Activated CD4-positive, alpha-beta T cell treated with anti-CD3 and anti-CD28 coated beads, Interleukin-2, amount 50 U/mL, for 16 hours (primary cell): ENCODE measurements around the gene ADAM12.
"Not testable (repeated sequence)": the region's sequence is repeated elsewhere in the genome, so short reads cannot be mapped to it uniquely, and the experiment has no call there.

Source experiments
- DNase-seq: peaks from one replicate; pipeline ENCODE4 v3.0.0-alpha.2; 2020

The ADAM12 gene

DNA sequence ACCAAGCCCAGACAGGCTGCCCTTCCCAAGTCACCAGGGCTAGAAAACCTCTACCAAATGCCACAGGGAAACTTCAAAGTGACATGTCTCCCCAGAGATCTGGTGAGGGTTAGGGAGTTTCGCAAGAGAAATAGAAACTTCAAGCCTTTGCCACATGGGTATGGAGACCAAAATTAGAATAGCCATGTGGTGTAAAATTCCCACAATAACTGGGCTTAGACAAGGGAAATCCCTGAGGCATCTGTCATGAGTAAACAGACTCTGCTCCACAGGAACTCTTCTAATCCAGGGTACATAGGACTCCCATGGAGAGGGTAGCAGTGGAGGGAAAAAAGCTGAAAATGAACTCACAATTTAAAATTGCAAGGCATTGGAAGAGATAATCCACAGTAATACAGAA, 14.3 kb downstream of the ADAM12 start:
- no peak for DNase-seq

DNA sequence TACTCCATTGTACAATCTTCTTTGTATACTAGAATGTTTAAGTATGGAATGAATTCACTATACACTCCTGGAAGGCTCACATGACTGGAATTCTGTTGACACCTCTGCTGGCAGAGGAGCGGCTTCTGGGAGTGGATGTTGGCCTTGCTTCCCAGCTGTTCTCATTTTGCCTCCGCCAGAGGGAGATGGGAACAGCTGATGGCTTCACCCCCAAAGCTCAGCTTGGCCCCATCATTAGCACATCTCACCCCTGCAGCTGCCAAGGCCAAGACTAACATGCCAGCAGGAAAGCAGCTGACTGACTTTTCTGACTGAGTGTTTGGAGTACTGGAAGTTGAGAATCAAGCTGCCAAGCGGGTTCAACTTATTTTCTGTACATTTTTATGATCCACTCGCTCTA, 15.1 kb downstream of the ADAM12 start:
- DNase-seq: no peak

DNA sequence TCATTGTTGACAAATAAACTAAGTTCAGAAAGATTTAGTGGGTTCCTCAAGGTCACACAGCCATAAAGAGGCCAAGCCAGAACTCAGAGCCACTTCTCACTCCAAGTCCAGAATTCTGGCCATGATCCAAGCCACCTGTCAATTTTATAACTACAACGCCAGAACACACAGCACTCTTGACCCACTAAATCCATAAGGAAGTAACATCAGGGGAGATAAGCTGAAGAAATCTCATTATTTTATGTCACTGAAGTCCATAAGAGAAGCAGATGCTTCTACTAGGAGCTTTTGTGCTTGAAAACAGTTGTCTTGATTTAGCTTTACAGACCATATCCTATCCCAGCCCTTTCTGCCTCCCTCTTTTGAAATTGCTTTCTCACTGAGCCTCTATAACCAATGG, 15.9 kb downstream of the ADAM12 start:
- DNase-seq: no peak

DNA sequence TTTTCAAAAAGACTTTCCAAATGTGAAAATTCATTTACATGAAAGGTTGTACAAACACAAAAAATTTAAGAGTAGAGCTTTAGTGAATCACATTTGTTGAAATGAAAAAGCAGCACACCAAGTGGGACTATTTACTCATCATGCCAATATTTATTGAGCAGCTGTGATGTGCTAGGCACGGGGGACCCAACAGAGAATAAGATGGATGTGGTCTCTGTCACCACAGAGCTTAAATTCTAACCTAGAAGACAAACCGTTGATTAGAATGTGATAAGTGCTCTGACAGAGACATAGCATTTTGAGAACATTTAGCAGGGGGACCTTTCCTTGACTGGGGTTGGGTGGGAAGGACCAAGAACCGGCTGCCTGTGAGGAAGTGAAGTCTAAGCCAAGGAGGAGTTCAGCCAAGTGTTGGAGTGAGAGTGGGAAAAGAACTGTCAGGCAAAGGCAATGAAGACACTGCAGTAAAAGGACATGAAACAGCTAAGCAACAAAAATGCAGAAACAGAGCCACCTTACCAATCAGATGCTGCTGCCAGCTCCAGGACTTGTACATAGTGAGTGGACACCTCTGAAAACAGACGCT, 19.1 kb downstream of the ADAM12 start:
- DNase-seq: no peak

DNA sequence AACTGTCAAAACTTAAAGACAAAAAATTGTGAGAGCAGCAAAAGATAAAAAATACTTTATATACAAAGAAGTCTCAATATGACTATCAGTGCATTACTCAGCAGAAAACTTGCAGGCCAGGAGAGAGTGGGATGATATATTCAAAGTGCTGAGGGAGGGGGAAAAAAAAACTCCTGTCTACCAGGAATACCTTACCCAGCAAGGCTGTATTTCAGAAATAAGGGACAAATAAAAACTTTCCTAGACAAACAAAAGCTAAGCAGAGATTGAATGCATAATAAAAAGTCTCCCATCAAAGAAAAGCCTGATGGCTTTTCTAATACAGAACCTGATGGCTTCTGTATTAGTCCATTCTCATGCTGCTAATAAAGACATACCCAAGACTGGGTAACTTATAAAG, 31.1 kb downstream of the ADAM12 start:
- no peak for DNase-seq

DNA sequence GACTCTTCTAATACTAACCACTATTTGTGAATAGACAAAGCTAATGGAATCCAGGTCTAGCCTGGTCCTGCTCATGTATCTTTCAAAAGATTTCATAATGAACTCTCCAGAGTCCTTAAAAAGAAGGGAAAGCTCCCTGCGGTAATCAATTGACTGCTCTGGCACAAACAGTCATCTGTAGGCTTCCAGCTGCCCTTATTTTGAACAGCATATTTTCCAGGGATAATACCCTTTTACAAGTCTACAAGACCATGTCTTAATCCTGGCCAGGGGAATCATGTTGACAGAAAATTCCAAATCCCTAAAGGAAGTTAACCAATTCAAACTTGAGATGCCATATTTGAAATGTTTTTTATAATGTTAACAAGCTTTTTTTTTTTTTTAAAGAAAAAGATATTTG, 34.6 kb downstream of the ADAM12 start:
- DNase-seq: no peak

DNA sequence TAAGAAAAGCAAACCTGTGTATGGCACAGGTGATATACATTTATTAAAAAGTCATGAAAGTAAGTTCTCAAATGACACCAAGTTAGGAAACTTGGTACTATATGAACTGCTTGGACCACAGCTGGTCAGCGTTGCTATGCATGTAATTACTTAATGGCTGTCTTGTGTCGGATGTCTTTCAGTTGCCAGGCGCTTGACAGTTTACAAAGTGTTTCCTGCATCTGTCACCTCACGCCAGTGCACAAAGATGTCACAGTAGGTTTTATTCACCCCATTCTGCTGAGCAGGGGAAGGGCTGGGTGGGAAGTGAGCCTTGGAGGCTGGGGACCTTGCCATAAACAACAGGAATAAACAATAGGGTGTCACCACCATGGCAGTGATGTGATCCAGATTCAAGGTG, 35.8 kb downstream of the ADAM12 start:
- no peak for DNase-seq

DNA sequence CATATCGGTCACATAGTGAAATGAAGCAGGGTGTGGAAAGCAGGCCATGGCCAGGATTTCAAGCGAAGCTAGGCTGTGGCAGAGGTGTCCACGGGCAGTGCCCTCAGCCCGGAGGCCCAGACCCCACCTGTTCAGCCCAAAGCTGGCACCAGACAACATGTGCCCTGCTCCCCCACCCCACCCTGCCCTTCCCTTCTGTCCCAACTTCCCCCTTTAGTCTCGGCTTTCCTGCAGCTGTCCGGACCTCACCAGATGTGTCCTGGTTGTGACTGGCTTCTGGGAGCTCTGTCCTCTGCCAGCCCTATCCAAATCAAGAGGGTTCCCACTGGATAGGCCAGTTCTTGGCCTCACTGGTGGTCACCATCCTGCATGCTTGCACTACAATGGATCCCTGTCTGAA, 37.3 kb downstream of the ADAM12 start:
- DNase-seq: no peak

DNA sequence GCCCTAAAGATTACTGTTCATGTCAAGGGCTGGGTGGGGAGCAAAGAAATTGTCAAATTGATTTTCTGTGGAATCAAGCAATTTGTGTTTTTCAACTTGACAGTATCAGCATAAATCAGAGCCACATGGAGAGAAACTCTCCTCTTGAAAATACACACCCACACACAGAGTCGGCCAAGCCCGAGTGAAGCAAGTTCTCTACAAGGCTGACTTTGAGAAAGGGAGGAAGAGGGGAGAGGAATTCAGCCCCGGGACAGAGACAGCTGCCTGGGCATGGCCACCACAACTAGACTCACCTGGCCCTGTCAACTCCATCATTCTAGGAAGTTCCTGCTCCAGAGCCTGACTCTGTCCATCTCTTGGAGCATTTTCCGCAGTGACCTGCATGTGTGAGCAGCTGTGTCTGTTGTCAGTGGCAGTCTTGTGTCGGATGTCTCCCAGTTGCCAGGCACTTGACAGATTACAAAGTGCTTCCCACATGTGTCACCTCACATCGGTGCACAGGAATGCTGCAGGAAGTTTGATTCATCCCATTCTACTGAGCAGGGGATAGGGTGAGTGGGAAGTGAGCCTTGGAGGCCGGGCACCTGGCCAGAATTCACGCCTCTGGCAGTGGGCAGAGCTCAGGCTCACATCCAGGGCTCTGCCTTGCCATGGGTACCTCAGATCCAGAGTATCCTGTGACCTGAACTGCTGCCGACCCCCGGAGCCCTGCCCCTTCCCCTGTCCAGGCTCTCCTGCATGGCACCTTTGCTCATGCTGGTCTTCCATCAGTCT, 37.9 kb downstream of the ADAM12 start:
- no peak for DNase-seq

DNA sequence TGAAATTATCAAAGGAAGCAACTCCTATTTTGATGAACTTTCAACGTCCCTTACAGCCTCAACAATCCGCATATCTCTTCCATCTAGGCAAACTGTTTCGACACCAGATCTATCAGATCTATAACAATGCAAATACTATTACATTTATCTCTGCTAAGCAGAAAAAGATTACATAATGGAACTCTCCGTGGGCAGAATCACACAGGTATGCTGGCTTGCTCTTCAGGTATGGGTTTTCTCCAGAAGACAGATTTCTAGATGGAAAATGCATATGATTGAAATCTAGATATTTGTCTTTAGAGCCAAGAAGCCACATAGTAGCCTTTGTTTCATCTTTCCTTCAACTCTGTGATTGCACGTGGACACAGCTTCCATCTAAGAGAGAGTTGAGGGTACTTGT, 38.6 kb downstream of the ADAM12 start:
- DNase-seq: no peak

DNA sequence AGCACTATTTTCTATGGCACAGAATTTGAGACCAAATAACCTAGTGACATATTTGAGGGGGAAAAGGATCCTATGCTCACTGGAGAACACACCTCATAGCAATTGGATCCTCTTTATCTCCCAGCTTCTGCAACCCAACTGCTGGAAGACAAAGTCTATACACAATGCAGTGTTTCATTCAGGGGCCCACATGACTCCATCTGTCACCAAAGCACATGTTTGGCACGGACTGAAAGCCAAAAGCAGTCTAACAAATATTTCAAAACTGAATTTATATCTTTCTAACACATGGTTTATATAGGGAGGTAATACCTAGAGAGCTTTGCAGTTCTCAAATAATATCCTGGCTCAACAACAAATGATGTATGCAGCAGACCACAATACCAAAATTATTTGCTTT, 39.2 kb downstream of the ADAM12 start:
- no peak for DNase-seq

DNA sequence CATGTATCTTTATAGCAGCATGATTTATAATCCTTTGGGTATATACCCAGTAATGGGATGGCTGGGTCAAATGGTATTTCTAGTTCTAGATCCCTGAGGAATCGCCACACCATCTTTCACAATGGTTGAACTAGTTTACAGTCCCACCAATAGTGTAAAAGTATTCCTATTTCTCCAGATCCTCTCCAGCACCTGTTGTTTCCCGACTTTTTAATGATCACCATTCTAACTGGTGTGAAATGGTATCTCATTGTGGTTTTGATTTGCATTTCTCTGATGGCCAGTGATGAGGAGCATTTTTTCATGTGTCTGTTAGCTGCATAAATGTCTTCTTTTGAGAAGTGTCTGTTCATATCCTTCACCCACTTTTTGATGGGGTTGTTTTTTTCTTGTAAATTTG, 44.8 kb downstream of the ADAM12 start:
- not testable (repeated sequence) for DNase-seq

DNA sequence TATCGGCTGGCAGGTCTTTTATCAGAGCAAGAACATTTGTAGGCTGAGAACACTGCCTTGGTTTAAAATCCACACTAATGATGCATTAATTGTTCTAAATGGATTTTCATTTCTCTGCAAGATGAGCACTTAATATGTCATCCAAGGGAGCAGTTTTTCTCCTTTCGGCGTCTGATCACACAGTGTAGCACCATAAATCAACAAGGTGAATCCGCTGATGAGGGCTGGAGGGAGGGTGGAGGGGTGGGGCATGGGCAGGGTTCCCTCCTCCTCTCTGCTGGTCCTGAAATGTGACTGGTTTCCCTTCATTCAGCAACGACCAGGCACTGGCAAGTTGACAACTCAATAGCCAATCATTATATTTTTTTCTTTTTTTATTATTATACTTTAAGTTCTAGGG, 45.6 kb downstream of the ADAM12 start:
- DNase-seq: no peak

DNA sequence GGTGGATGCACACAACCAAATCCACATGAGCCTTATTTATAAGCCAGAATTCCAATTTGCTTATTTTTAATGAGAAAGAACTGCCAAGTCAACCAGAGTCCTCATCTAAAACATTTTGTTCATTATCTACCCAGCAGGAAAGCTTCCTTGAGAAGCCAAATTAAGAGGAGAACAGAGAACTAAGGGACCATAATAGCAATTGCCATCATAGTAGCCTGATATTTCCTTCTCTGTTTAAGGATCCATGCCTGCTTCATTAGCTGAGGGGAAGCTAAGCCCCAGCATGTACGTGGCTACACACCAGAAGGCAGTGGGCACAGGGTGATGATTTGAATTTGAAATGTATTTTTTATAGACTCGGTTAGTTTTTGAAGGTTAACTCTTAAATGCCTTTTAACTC, 46.8 kb downstream of the ADAM12 start:
- DNase-seq: no peak

DNA sequence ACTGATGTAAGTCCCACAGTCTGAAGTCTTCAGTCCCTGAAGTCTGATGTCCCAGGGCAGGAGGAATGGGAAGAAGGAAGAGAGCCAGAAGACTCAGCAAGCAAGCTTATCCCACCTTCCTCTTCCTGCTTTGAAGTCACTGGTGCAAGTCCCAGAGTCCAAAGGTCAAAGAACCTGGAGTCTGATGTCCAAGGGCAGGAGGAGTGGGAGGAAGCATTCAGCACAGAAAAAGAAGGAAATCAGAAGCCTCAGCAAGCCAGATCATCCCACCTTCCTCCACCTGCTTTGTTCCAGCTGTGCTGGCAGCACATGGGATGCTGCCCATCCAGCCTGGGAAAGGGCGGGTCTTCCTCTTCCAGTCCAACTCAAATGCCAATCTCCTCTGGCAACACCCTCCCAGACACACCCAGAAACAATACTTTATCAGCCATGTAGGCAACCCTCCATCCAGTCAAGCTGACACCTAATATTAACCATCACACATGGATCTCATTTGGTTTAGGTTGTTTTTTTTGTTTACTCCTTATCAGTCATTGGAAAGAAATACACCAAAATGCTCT, 50.9 kb downstream of the ADAM12 start:
- DNase-seq: no peak

DNA sequence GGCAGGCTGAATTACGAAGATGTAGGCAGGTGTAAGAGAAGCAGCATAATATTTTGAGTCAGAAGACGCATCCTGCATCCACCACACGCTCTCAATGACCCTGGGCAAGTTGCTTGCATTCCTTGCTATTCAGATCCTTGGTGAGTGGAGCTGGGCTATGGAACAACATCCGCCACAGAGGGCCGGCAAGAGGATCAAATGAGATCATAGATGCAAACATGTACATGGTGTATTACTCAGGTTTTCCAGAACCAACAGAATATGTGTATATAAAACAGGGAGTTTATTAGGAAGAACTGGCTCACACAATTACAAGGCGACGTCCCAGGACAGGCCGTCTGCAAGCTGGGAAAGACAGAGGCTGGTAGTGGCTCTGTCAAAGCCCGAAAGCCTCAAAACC, 51.5 kb downstream of the ADAM12 start:
- no peak for DNase-seq

DNA sequence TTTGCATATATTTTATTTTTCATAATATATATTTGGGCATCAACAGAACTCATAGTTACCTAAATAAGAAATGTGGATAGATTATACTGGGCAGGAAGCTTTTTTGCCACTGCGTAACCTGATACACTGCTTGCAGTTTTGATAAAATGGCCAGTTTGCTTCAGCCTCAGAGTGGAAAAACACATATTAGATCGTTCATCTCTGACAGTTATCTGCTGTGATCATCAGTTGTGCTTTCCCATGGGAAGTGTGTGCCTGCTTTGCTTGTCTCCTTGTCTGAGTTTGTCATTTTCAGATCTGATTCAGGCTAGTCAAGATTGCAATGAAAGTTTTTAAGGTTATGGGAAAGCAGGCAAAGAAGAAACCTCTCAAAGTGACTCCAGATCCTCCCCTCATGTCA, 54.0 kb downstream of the ADAM12 start:
- DNase-seq: no peak

DNA sequence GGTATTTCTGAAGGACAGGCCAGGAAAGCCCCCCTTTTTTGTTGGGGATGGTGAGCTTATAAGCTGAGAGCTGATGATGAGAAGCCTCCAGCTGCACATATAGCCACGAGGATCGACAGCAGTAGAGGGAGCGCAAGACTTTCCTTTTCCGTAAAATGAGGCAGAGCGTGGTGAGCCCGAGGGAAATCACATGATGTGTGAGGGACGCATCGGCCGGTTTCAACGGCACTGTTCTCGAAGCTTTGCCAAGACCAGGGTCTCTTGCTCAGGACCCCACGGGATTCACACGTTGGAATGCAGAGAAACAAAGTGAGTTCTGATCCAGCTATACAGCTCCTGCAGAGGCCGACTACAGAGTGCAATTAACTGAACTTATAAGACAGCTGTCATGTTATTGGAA, 55.7 kb downstream of the ADAM12 start:
- no peak for DNase-seq

DNA sequence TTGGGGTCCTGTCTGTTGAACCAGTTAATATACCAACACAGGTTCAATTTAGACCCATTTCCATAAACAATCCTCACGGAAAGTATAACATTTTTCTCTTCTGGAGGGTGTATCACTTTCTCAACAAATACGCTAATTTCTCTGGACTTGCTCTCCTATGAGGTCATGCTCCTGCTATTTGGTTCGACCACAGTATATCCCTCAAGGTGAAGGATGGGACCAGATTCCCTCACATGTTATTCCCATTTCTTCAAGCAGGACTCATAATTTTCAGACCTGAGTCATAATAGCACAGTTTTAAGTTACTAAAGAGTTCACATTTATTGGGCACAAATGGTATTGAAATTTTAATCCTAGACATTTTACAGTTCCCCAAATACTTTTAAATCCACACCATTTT, 57.2 kb downstream of the ADAM12 start:
- no peak for DNase-seq

DNA sequence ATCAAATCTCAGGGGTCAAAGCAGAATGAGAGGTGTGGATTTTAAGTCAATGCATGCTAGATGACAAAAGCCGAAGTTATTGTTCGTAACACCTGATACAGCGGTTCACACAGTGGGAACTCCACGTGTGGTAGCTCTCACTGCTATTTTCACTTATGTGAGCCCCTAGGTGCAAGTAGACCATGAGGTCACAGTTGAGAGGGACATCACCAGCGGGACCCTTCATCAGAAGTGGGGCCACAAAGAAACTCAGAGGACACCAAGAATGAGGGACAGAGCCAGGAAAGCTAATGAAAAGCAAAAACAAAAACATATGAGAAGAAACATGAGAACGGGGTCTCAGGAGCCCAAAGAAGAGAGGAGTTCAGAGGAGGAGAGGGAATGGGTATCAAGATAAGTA, 63.5 kb downstream of the ADAM12 start:
- DNase-seq: no peak

DNA sequence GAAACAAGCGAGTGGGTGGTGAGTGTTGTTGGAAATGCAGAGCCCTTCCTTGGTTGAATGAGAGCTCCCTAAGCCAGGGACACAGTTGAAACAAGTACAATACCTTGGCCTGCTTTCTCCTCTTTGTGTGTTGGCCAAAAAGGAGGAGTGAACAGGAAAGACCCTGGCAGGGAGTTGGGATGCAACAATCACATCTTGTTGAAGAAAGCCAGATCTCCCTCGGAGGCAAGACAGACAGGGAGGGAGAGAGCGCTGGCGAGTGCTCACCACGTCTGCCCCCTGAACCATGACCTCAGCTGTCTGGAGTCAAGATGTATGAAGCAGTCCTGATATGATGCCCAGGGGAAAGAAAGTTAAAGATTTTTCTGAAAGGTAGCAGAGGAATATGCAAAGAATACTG, 66.8 kb downstream of the ADAM12 start:
- DNase-seq: no peak

DNA sequence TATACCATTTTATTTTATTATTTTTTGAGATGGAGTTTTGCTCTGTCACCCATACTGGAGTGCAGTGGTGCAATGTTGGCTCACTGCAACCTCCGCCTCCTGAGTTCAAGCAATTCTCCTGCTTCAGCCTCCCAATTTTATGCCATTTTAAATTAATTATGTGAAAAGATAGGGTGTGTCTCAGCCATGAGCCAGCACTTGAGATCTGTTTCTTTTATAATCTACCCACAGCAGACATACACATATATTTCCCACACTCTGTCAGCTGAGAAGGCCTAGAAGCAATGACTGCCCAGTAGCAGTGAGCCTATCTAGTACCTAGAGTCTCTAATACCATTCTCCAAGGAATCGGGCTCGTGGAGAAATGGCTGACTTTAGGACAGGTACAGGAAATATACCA, 70.5 kb downstream of the ADAM12 start:
- no peak for DNase-seq

DNA sequence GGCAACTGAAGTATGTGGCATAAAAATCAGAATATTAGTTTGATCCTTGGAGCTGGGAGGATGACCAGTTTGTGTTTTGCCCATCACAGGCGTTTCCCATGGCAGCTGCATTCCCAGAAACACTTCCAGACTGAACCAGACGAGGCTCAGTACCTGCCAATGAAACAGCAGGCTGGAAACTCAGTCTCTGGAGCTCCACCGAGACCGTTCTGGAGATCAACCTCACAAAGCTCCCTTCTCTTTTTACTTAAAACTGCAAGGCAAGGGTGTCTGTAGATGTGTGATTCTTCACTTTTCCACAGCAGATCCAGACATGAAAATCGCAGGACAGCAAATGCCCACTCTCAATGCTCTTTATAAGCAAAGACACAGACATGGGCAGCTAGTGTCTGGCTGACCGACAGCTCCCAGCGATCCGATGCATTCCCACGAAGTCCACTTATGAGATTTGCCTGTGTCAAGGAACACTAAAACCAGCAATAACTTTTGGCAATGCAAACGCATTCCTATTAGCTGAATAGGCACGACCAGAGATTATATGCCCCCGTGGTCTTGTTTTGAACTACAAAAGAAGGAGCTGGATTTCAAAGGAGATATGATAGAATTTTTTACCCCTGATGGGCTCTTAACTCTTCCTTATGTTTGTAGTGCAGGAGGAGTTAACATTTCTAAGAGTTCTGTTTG, 72.6 kb downstream of the ADAM12 start:
- no peak for DNase-seq

DNA sequence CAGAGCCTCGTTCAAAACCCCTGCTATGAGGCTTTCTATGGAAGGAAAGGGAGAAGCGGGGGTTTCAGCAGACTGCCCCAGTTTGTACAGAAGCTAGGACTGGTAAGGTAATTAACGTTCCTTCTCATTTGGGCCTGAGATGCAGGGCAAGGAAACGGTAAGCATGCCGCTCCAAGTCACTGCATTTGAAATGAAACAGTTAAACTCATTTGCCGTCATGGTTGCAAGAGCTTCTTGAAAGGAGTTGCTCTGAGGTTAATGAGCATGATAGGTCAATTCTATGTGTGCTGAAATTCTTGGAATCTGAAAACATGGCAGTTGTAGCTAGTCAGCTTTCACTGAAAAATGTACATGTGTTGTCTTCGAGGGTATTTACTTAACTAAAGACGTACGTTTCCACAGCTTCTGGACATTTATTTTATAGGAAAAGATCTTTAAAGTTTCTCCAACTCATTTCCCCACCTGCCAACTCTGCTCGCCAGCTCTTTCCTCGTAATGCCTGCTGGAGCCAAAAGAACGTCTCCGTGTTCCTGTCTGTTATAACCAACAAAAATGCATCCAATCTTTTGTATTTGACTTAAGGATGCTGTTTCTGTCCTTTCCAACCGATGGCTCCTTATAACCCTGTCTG, 73.3 kb downstream of the ADAM12 start:
- DNase-seq: no peak
